Gastroesophageal sphincter (tissue), 3 donors: Measurements from ENCODE around the gene CNKSR3.

ENCODE experiments used
- CTCF ChIP-seq, 4 experiments: fragments of 200-600 bp in 2 of 4; fragments of 450-650 bp in 2 of 4; sonication (generic) in 1 of 4; IDR thresholded peaks; one replicate each; pipeline ENCODE4 v1.5.1; 2017 to 2019; ENCODE audit warnings: antibody characterized with exemption in 4 of 4, mild to moderate bottlenecking in 2 of 4, moderate library complexity in 2 of 4
- EP300 ChIP-seq: sonication (generic); formaldehyde crosslinking; IDR thresholded peaks from one replicate; pipeline ENCODE4 v1.6.1; 2017; ENCODE audit warnings: antibody characterized with exemption, mild to moderate bottlenecking
- POLR2A ChIP-seq, 2 donors: fragments of 450-650 bp; IDR thresholded peaks; one replicate each; pipeline ENCODE4 v1.6.1; 2017; ENCODE audit warnings: antibody characterized with exemption in 2 of 2, mild to moderate bottlenecking in 2 of 2, moderate library complexity in 1 of 2
- POLR2AphosphoS5 ChIP-seq: sonication (generic); formaldehyde crosslinking; IDR thresholded peaks from one replicate; pipeline ENCODE4 v1.6.1; 2017; ENCODE audit warnings: antibody characterized with exemption

GRCh38 chr6:154501578-154501868 lies 9.0 kb downstream of the CNKSR3 start:
- TF ChIP-seq CTCF (IDR thresholded peaks at IDR 0.05), result no peak
- no peak for TF ChIP-seq POLR2A (IDR thresholded peaks at IDR 0.05)
- no peak for TF ChIP-seq POLR2AphosphoS5
- no peak for TF ChIP-seq EP300
